Purkinje cell (primary cell): ENCODE results near the gene CKAP4. TPM values are rescaled to one million over a fixed set of nuclear protein-coding genes. Genes with fewer than 3 reads are reported as not detected.

ENCODE experiments used
- polyA plus RNA-seq: library from polyadenylated mRNA; unstranded; fragments of >200 nt; fragmentation: Nextera tagmentation; gene quantifications from 2 replicates; pipeline ENCODE4 v1.2.1, GENCODE V29; 2014

CKAP4 gene
- polyA plus RNA-seq, result 18.0 and 21.1 TPM in 2 replicates

GRCh38 chr12:106247674-106248311, at the start of gene CKAP4:
TSS of gene CKAP4 (minus strand) at chr12:106248020. CDS start at chr12:106247851, 169 bp downstream.

Other genes starting within 250 kb of the CKAP4 start
- 2.9 and 8.6 TPM in 2 replicates for gene NUAK1, start 109.1 kb downstream of the CKAP4 start, polyA plus RNA-seq
- gene TCP11L2, start 54.7 kb upstream of the CKAP4 start, polyA plus RNA-seq, result 3.4 and 4.6 TPM in 2 replicates
- gene POLR3B, start 109.7 kb upstream of the CKAP4 start, polyA plus RNA-seq, result 12.7 and 13.2 TPM in 2 replicates